Measurements from ENCODE around the gene LPP.
"Not testable (repeated sequence)": the region's sequence is repeated elsewhere in the genome, so short reads cannot be mapped to it uniquely, and the experiment has no call there.

The LPP gene

GRCh38 chr3:188607805-188608315 is 453.9 kb downstream of the LPP start:
- in situ Hi-C loops (cut with MboI; ENCODE audit: low sequenced_read_pairs), result no loop called here

GRCh38 chr3:188608401-188608800 is 454.4 kb downstream of the LPP start:
- in situ Hi-C loops (cut with MboI; ENCODE audit: low sequenced_read_pairs), result no loop called here

GRCh38 chr3:188613721-188614120 is 459.8 kb downstream of the LPP start:
- in situ Hi-C loops (cut with MboI; ENCODE audit: low sequenced_read_pairs), result not testable (repeated sequence)

- in situ Hi-C loops (cut with MboI; ENCODE audit: low sequenced_read_pairs), result no loop called here
Measured at GRCh38 chr3:188617270-188617669, 463.3 kb downstream of the LPP start.

- in situ Hi-C loops (cut with MboI; ENCODE audit: low sequenced_read_pairs), result no loop called here
Measured at GRCh38 chr3:188617988-188618701, 464.2 kb downstream of the LPP start.

- in situ Hi-C loops (cut with MboI; ENCODE audit: low sequenced_read_pairs), result no loop called here
Measured at GRCh38 chr3:188620752-188621151, 466.8 kb downstream of the LPP start.

- in situ Hi-C loops (cut with MboI; ENCODE audit: low sequenced_read_pairs), result no loop called here
Measured at GRCh38 chr3:188624384-188624783, 470.4 kb downstream of the LPP start.

GRCh38 chr3:188624828-188625227 is 470.9 kb downstream of the LPP start:
- in situ Hi-C loops (cut with MboI; ENCODE audit: low sequenced_read_pairs), result no loop called here

- in situ Hi-C loops (cut with MboI; ENCODE audit: low sequenced_read_pairs), result no loop called here
Measured at GRCh38 chr3:188627652-188628051, 473.7 kb downstream of the LPP start.

- in situ Hi-C loops (cut with MboI; ENCODE audit: low sequenced_read_pairs), result no loop called here
Measured at GRCh38 chr3:188631291-188632010, 477.5 kb downstream of the LPP start.

- in situ Hi-C loops (cut with MboI; ENCODE audit: low sequenced_read_pairs), result no loop called here
Measured at GRCh38 chr3:188633206-188633605, 479.2 kb downstream of the LPP start.

GRCh38 chr3:188634285-188634684 is 480.3 kb downstream of the LPP start:
- in situ Hi-C loops (cut with MboI; ENCODE audit: low sequenced_read_pairs), result no loop called here

GRCh38 chr3:188635258-188636042 is 481.5 kb downstream of the LPP start:
- in situ Hi-C loops (cut with MboI; ENCODE audit: low sequenced_read_pairs), result no loop called here

- in situ Hi-C loops (cut with MboI; ENCODE audit: low sequenced_read_pairs), result not testable (repeated sequence)
Measured at GRCh38 chr3:188636292-188636691, 482.3 kb downstream of the LPP start.

GRCh38 chr3:188641076-188641475 is 487.1 kb downstream of the LPP start:
- in situ Hi-C loops (cut with MboI; ENCODE audit: low sequenced_read_pairs), result no loop called here

- in situ Hi-C loops (cut with MboI; ENCODE audit: low sequenced_read_pairs), result no loop called here
Measured at GRCh38 chr3:188643736-188644135, 489.8 kb downstream of the LPP start.

- in situ Hi-C loops (cut with MboI; ENCODE audit: low sequenced_read_pairs), result no loop called here
Measured at GRCh38 chr3:188646592-188646991, 492.6 kb downstream of the LPP start.

GRCh38 chr3:188647237-188647636 is 493.3 kb downstream of the LPP start:
- in situ Hi-C loops (cut with MboI; ENCODE audit: low sequenced_read_pairs), result no loop called here

GRCh38 chr3:188649521-188649920 is 495.6 kb downstream of the LPP start:
- in situ Hi-C loops (cut with MboI; ENCODE audit: low sequenced_read_pairs), result no loop called here

GRCh38 chr3:188656196-188656982 is 502.4 kb downstream of the LPP start:
- in situ Hi-C loops (cut with MboI; ENCODE audit: low sequenced_read_pairs), result no loop called here

- in situ Hi-C loops (cut with MboI; ENCODE audit: low sequenced_read_pairs), result no loop called here
Measured at GRCh38 chr3:188658606-188659005, 504.6 kb downstream of the LPP start.

Measured in HL-60/S4 (cell line).